GM12878 (cell line): ENCODE results near the gene TXNRD3.

Experiments
- CREM ChIP-seq: IDR thresholded peaks from 2 replicates; pipeline ENCODE4 v1.6.1; 2014; ENCODE audit warnings: antibody characterized with exemption, low read depth
- EED ChIP-seq: sonication (generic); IDR thresholded peaks from 2 replicates; pipeline ENCODE4 v1.6.1; 2016; ENCODE audit warnings: antibody characterized with exemption, low read depth
- EP300 ChIP-seq, 2 experiments: fragments of 150-350 bp in 1 of 2; IDR thresholded peaks; 2 replicates each; pipeline ENCODE4 v1.6.1; 2011 to 2012; ENCODE audit warnings: low read depth in 2 of 2, low read length in 2 of 2, borderline replicate concordance in 1 of 2, improper control_type of control experiment in 1 of 2, inconsistent platforms in 1 of 2; ENCODE audit not compliant: control insufficient read depth in 1 of 2
- ESRRA ChIP-seq: IDR thresholded peaks from 2 replicates; pipeline ENCODE4 v1.6.1; 2012; ENCODE audit warnings: mild to moderate bottlenecking, low read length, improper control_type of control experiment
- EZH2 ChIP-seq: IDR thresholded peaks from 2 replicates; pipeline ENCODE4 v1.6.1; 2012; ENCODE audit warnings: low read depth, mild to moderate bottlenecking, control low read depth, inconsistent platforms, low read length, borderline replicate concordance; ENCODE audit not compliant: control insufficient read depth
- MYC ChIP-seq: IDR thresholded peaks from 2 replicates; pipeline ENCODE4 v1.6.1; 2011; ENCODE audit warnings: mild to moderate bottlenecking, low read length, moderate library complexity, inconsistent platforms; ENCODE audit not compliant: insufficient read depth, insufficient replicate concordance, insufficient read length, severe bottlenecking
- NR2C2 ChIP-seq: IDR thresholded peaks from 2 replicates; pipeline ENCODE4 v1.6.1; 2011; ENCODE audit warnings: borderline replicate concordance, low read depth; ENCODE audit not compliant: control insufficient read depth, insufficient read length
- POLR2A ChIP-seq: IDR thresholded peaks from 2 replicates; pipeline ENCODE4 v1.6.1; 2011; ENCODE audit warnings: low read depth, mild to moderate bottlenecking, low read length
- POLR2AphosphoS5 ChIP-seq: IDR thresholded peaks from 2 replicates; pipeline ENCODE4 v1.6.1; 2011; ENCODE audit warnings: mild to moderate bottlenecking, low read length, inconsistent platforms
- RELA ChIP-seq: fragments of 450-650 bp; IDR thresholded peaks from 2 replicates; pipeline ENCODE4 v1.8.0; 2014; ENCODE audit warnings: borderline replicate concordance; ENCODE audit not compliant: partially characterized antibody
- SIN3A ChIP-seq: IDR thresholded peaks from 2 replicates; pipeline ENCODE4 v1.6.1; 2012; ENCODE audit warnings: low read depth, low read length, improper control_type of control experiment
- TCF3 ChIP-seq: IDR thresholded peaks from 2 replicates; pipeline ENCODE4 v1.6.1; 2012; ENCODE audit warnings: low read depth, mild to moderate bottlenecking, low read length, borderline replicate concordance; ENCODE audit not compliant: insufficient read depth
- TF ChIP-seq, protein P1 (sequence below), 3 experiments: IDR thresholded peaks in 2 of 3; conservative IDR thresholded peaks in 1 of 3; 2 replicates each; pipeline ENCODE4 v1.5.1; 2011; ENCODE audit warnings: low read depth in 3 of 3, low read length in 3 of 3, mild to moderate bottlenecking in 3 of 3, control low read depth in 2 of 3, moderate library complexity in 2 of 3, inconsistent platforms in 1 of 3, mixed read lengths in 1 of 3; ENCODE audit not compliant: control insufficient read depth in 2 of 3, insufficient read depth in 1 of 3; ENCODE audit errors: extremely low read depth in 1 of 3
- TF ChIP-seq, protein P2 (sequence below): fragments of 450-650 bp; IDR thresholded peaks from 2 replicates; pipeline ENCODE4 v1.6.1; 2018; ENCODE audit warnings: mild to moderate bottlenecking, low read depth, moderate library complexity; ENCODE audit not compliant: partially characterized antibody

DNA sequence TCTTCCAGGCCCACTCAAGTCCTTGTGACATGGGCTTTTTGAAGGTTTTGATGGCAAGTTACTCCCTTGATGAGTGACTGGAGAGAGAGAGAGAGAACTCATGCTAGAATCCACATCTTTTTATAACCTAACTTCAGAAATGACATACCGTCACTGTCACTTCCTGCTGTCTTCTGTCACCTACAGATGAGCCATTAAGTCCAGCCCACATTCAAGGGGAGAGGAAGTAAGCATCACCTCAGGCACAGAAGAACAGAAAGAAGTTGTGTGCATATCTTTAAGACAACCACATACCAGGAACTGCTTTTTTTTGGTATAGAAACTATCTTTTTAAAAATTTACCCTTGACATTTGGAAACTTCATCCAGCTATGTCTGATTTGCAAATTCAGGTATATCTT is 16.6 kb upstream of the TXNRD3 start:
- no peak for TF ChIP-seq RELA
- TF ChIP-seq, protein P1, sequence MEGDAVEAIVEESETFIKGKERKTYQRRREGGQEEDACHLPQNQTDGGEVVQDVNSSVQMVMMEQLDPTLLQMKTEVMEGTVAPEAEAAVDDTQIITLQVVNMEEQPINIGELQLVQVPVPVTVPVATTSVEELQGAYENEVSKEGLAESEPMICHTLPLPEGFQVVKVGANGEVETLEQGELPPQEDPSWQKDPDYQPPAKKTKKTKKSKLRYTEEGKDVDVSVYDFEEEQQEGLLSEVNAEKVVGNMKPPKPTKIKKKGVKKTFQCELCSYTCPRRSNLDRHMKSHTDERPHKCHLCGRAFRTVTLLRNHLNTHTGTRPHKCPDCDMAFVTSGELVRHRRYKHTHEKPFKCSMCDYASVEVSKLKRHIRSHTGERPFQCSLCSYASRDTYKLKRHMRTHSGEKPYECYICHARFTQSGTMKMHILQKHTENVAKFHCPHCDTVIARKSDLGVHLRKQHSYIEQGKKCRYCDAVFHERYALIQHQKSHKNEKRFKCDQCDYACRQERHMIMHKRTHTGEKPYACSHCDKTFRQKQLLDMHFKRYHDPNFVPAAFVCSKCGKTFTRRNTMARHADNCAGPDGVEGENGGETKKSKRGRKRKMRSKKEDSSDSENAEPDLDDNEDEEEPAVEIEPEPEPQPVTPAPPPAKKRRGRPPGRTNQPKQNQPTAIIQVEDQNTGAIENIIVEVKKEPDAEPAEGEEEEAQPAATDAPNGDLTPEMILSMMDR (IDR thresholded peaks at IDR 0.05 in 2 of 3, conservative IDR thresholded peaks at IDR 0.05 in 1 of 3; ENCODE audit: control insufficient read depth in 2 of 3, extremely low read depth in 1 of 3, insufficient read depth in 1 of 3, low read depth in 3 of 3, low read length in 3 of 3): no peak
- no peak for TF ChIP-seq CREM
- TF ChIP-seq EED: no peak
- no peak for TF ChIP-seq EZH2
- no peak for TF ChIP-seq POLR2A
- no peak for TF ChIP-seq EP300 (IDR thresholded peaks at IDR 0.05; ENCODE audit: borderline replicate concordance in 1 of 2, control insufficient read depth in 1 of 2, low read depth in 2 of 2, low read length in 2 of 2)
- TF ChIP-seq NR2C2: no peak
- no peak for TF ChIP-seq ESRRA
- TF ChIP-seq SIN3A: no peak
- no peak for TF ChIP-seq MYC
- no peak for TF ChIP-seq POLR2AphosphoS5
- no peak for TF ChIP-seq TCF3
- TF ChIP-seq, protein P2, sequence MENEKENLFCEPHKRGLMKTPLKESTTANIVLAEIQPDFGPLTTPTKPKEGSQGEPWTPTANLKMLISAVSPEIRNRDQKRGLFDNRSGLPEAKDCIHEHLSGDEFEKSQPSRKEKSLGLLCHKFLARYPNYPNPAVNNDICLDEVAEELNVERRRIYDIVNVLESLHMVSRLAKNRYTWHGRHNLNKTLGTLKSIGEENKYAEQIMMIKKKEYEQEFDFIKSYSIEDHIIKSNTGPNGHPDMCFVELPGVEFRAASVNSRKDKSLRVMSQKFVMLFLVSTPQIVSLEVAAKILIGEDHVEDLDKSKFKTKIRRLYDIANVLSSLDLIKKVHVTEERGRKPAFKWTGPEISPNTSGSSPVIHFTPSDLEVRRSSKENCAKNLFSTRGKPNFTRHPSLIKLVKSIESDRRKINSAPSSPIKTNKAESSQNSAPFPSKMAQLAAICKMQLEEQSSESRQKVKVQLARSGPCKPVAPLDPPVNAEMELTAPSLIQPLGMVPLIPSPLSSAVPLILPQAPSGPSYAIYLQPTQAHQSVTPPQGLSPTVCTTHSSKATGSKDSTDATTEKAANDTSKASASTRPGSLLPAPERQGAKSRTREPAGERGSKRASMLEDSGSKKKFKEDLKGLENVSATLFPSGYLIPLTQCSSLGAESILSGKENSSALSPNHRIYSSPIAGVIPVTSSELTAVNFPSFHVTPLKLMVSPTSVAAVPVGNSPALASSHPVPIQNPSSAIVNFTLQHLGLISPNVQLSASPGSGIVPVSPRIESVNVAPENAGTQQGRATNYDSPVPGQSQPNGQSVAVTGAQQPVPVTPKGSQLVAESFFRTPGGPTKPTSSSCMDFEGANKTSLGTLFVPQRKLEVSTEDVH: no peak
